Measurements from ENCODE around the gene SMAP1.

- TF ChIP-seq CTCF (conservative IDR thresholded peaks at IDR 0.05) (no peak), ZFX (IDR thresholded peaks at IDR 0.05) (no peak)
Observed at GRCh38 chr6:70841112-70841511, 173.4 kb downstream of the SMAP1 start.

All from C4-2B (cell line).